T-helper 2 cell treated with Interferon-gamma antibody and Interleukin-4, amounts not matched to agents 100 ng/mL and 5 ng/mL, for 36 hours (primary cell): Measurements from ENCODE around the gene DECR2. TPM values are rescaled to one million over a fixed set of nuclear protein-coding genes. Genes with fewer than 3 reads are reported as not detected.
"Not testable (repeated sequence)": the region's sequence is repeated elsewhere in the genome, so short reads cannot be mapped to it uniquely, and the experiment has no call there.

Experiments used
- intact Hi-C: fragments of 100-400 bp; cut with micrococcal nuclease; formaldehyde crosslinking; loops from one replicate; pipeline ENCODE4 v1.15.1; 2023
- total RNA-seq: library from RNA; stranded (reverse); gene quantifications from 2 replicates; pipeline ENCODE4 v1.2.3, GENCODE V29; 2022

The DECR2 gene
- total RNA-seq, 1 donor from 2014 or later = 11.5 TPM

- intact Hi-C loops = no loop called here
These were observed 35.2 kb upstream of the DECR2 start for GRCh38 chr16:366476-366875.

- intact Hi-C loops = no loop called here
These were observed 34.3 kb upstream of the DECR2 start for GRCh38 chr16:367333-367903.

GRCh38 chr16:368388-369158, 33.1 kb upstream of the DECR2 start:
- intact Hi-C loops = no loop called here

GRCh38 chr16:369275-369865, 32.3 kb upstream of the DECR2 start:
- intact Hi-C loops = no loop called here

GRCh38 chr16:369866-370436, 31.7 kb upstream of the DECR2 start:
- intact Hi-C loops = loop anchor here (1.0 kb wide), 1 partner anchor 18 kb away; the partner anchor contains the start of gene AXIN1

DNA sequence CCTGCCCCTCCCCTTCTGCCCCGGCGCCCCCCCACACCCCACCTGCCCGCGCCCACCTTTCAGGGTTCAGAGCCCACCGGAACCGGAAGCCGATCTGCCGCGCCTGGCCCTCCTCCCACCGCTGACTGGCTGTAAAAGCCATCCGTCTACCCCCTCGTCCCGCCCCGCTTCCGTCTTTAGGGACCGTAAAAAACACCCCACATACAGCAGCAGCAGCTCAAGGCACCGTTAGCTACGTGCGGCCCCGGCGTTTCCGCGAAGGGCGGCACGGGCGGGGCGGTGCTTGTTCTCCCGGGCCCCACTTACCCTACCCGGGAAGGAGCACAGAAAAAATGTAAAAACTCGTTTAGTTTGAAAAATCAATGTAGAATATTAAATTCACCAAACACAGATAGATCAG, 31.2 kb upstream of the DECR2 start, which contains the start of gene MRPL28:
Gene MRPL28 (minus strand): TSS at position 96 of the 400 bp plus-strand sequence. CDS start 320 bp downstream, outside the sequence.
- intact Hi-C loops = loop anchor here (1.0 kb wide), 1 partner anchor 18 kb away; the partner anchor contains the start of gene AXIN1

GRCh38 chr16:370979-371514, 30.6 kb upstream of the DECR2 start:
- intact Hi-C loops = loop anchor here (1.0 kb wide), 1 partner anchor 19 kb away; the partner anchor contains the start of gene AXIN1

- intact Hi-C loops = no loop called here
These were observed 30.0 kb upstream of the DECR2 start for GRCh38 chr16:371515-372301.

- intact Hi-C loops = no loop called here
These were observed 29.2 kb upstream of the DECR2 start for GRCh38 chr16:372302-372983.

DNA sequence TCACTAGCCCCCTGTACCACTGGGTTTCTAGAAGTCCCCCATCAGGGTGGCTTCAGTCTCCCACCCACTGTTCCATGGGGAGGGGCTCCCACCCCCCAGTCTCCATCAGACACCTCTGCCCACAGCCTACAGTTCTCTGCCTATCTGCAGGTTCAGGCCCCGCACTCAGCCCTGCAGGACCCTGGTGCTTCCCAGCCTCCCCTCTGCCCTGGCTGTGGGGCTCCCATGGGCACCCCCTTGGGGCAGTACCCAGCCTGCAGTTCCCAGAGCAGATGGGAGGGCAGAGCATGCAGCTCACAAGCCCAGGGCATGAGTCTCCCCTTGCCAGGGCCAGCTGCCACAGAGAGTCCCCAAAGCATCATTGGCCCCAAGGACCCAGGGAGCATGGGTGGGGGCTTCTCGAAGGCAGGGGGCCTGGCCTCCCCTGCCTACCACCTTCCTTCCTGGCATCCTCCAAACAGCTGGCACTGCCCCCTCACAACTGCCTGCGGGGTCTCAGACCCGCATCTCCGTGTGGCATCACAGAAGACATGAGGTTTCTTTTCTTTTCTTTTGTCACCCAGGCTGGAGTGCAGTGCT, 28.6 kb upstream of the DECR2 start:
- intact Hi-C loops = no loop called here

DNA sequence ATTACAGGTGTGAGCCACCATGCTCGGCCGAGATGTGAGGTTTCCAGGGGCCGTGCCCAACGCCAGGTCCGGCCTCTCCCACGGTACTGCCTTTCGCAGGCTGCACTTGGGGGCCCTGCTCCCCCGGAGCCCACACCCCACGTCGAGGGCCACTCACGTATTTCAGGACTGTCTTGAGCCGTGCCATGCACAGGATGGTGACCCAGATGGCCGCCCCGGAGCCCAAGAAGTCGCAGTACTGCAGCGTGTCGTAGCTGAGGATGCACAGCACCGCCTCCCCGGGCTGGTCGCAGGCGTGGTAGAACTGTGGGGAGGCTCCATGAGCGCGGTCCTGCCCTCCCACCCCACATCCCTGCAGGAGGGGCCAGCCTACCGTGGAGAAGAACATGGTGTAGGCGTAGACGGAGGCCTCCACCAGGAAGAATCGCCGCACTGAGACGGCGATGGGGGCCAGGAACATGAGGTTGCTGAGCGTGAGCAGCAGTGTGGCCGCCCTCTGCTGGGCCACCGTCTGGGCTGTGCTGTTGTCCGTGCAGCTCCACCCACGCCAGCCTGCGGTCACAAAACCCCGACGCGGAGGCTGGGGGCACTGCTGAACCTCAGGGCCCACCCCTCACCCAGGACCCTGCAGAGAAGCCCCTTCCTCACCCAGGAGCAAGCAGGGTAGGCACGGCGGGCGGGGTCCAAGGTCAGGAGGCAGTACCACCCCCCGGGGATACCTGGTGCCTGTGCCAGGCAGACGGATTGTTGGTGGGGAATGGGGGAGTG, 27.7 kb upstream of the DECR2 start:
- intact Hi-C loops = no loop called here

- intact Hi-C loops = no loop called here
These were observed 27.1 kb upstream of the DECR2 start for GRCh38 chr16:374616-374926.

DNA sequence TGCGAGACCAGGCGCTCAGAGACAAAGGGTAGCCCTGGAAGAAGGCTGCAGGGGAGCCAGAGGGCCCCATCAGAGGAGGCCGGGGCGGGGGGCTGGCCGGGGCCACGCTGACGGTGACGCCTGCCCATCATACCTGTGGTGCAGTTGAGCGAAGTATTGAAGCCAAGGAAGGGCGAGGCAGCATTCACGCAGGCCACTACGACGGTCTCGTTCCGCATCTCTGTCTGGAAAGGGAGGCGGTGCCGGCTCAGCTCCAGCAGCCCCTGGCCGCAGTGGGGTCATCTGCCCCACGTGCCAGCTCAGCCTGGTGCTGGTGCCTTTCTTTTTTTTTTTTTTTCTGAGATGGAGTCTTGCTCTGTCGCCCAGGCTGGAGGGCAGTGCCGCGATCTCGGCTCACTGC, 26.5 kb upstream of the DECR2 start:
- intact Hi-C loops = no loop called here

GRCh38 chr16:375927-376816, 25.5 kb upstream of the DECR2 start:
- intact Hi-C loops = no loop called here

DNA sequence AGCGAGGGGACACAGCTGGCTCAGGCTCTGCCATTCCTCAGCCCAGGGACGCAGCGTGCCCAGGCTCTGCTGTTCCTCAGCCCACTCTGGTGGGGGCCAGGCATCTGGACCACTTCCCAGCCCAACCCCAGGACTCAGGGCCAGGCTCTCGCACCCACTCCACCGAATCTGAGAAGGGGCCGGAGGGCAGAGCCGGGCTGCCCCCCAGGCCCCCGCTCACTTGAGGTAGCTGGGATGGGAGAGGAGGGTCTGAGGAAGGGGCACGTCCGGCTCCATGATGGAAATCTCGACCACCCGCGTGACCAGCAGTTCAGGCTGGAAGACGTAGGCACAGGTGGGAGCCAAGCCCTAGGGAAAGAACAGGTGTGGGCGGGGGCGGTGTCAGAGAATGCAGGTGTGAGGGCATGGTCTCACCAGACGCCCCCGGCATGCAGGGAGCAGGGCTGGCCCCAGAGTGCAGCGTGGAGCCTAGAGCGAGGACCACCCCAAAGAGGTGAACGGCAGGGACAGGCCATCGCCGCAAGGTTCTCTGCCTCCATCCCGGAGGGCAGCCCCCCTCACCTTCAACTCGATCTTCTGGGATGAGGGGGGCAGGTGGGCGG, 24.8 kb upstream of the DECR2 start:
- intact Hi-C loops = no loop called here

DNA sequence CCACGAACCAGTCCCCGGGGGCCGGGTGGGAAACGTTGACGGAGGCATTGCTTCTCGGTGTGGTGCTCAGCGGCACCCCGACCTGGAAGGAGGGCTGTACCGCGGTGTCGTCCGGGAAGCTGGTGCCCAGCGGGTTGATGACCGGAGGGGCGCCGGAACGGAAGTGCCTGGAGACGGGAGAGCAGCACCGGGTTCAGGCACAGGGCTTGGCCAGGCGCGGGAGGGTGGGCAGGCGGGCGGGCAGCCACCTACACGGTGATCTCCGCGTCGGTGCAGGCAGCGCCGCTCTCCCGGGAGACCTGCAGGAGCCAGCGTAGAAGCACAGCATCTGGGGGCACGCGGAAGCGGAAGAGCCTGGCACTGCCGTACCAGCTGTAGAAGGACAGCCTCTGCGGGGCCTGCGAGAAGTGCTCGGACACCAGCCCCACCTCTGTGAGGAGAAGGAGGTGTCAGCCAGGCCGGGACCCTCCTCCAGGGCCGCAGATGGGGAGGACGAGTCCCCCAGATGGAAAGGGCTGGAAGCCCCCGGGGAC, 24.2 kb upstream of the DECR2 start:
- intact Hi-C loops = no loop called here

GRCh38 chr16:378113-378820, 23.4 kb upstream of the DECR2 start:
- intact Hi-C loops = not testable (repeated sequence)
